ENCODE measurements around the gene ACTL6B. TPM values are rescaled to one million over a fixed set of nuclear protein-coding genes. Genes with fewer than 3 reads are reported as not detected.

ACTL6B gene
- total RNA-seq, 1 experiment from 2014 or later = 1.3 TPM

GRCh38 chr7:100673302-100673941 is 17.2 kb upstream of the ACTL6B start, which contains the start of gene GNB2 (continued):
- TF ChIP-seq ARID4B (CRISPR knock-in tag; IDR thresholded peaks at IDR 0.05; ENCODE audit: borderline replicate concordance) (peak; percentile 68; the same call in 1 of the 2 replicates), OVOL2 (CRISPR knock-in tag; IDR thresholded peaks at IDR 0.05; ENCODE audit: borderline replicate concordance) (no peak), USF1 (CRISPR knock-in tag; IDR thresholded peaks at IDR 0.05) (peak; percentile 96), FOXP1 (CRISPR knock-in tag; IDR thresholded peaks at IDR 0.05; ENCODE audit: borderline replicate concordance) (no peak; the same call in 1 of the 2 replicates), ZNF671 (CRISPR knock-in tag; IDR thresholded peaks at IDR 0.05) (no peak), MXD4 (CRISPR knock-in tag; IDR thresholded peaks at IDR 0.05; ENCODE audit: borderline replicate concordance) (no peak), AR (CRISPR knock-in tag; IDR thresholded peaks at IDR 0.05) (no peak), TP53 (CRISPR knock-in tag; IDR thresholded peaks at IDR 0.05) (no peak), IRF2 (CRISPR knock-in tag; IDR thresholded peaks at IDR 0.05; ENCODE audit: borderline replicate concordance, low read depth) (no peak), NR3C1 (CRISPR knock-in tag; conservative IDR thresholded peaks at IDR 0.05; ENCODE audit: low read depth) (no peak), KAT7 (CRISPR knock-in tag; IDR thresholded peaks at IDR 0.05; ENCODE audit: borderline replicate concordance) (0 out of 2 replicates have a peak, but pooled peaks have one; percentile 71), FOXJ3 (CRISPR knock-in tag; IDR thresholded peaks at IDR 0.05; ENCODE audit: borderline replicate concordance) (no peak), JAZF1 (CRISPR knock-in tag; IDR thresholded peaks at IDR 0.05) (no peak), GTF2I (CRISPR knock-in tag; conservative IDR thresholded peaks at IDR 0.05) (no peak), MLX (CRISPR knock-in tag; IDR thresholded peaks at IDR 0.05) (no peak), ZNF232 (CRISPR knock-in tag; IDR thresholded peaks at IDR 0.05) (0 out of 2 replicates have a peak, but pooled peaks have one; percentile 38), CREM (CRISPR knock-in tag; IDR thresholded peaks at IDR 0.05) (peak; percentile 75; the same call in 1 of the 2 replicates), TEAD4 (CRISPR knock-in tag; IDR thresholded peaks at IDR 0.05) (no peak), ZMAT4 (CRISPR knock-in tag; IDR thresholded peaks at IDR 0.05) (no peak), PRRX2 (CRISPR knock-in tag; IDR thresholded peaks at IDR 0.05) (no peak)
- TF ChIP-seq, protein P1, sequence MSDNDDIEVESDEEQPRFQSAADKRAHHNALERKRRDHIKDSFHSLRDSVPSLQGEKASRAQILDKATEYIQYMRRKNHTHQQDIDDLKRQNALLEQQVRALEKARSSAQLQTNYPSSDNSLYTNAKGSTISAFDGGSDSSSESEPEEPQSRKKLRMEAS (CRISPR knock-in tag; IDR thresholded peaks at IDR 0.05) = peak; percentile 68; the same call in 1 of the 2 replicates
- TF ChIP-seq, protein P2, sequence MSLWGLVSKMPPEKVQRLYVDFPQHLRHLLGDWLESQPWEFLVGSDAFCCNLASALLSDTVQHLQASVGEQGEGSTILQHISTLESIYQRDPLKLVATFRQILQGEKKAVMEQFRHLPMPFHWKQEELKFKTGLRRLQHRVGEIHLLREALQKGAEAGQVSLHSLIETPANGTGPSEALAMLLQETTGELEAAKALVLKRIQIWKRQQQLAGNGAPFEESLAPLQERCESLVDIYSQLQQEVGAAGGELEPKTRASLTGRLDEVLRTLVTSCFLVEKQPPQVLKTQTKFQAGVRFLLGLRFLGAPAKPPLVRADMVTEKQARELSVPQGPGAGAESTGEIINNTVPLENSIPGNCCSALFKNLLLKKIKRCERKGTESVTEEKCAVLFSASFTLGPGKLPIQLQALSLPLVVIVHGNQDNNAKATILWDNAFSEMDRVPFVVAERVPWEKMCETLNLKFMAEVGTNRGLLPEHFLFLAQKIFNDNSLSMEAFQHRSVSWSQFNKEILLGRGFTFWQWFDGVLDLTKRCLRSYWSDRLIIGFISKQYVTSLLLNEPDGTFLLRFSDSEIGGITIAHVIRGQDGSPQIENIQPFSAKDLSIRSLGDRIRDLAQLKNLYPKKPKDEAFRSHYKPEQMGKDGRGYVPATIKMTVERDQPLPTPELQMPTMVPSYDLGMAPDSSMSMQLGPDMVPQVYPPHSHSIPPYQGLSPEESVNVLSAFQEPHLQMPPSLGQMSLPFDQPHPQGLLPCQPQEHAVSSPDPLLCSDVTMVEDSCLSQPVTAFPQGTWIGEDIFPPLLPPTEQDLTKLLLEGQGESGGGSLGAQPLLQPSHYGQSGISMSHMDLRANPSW (CRISPR knock-in tag; conservative IDR thresholded peaks at IDR 0.05; ENCODE audit: low read depth) = no peak
- TF ChIP-seq, protein P3, sequence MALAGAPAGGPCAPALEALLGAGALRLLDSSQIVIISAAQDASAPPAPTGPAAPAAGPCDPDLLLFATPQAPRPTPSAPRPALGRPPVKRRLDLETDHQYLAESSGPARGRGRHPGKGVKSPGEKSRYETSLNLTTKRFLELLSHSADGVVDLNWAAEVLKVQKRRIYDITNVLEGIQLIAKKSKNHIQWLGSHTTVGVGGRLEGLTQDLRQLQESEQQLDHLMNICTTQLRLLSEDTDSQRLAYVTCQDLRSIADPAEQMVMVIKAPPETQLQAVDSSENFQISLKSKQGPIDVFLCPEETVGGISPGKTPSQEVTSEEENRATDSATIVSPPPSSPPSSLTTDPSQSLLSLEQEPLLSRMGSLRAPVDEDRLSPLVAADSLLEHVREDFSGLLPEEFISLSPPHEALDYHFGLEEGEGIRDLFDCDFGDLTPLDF (CRISPR knock-in tag; IDR thresholded peaks at IDR 0.05) = no peak
